PFSK-1 (cell line): Measurements from ENCODE around the gene IGFBP5.

Source experiments
- POLR2AphosphoS5 ChIP-seq: IDR thresholded peaks from 2 replicates; pipeline ENCODE4 v1.6.1; 2012; ENCODE audit warnings: low read depth, mild to moderate bottlenecking, control low read depth, low read length, moderate library complexity
- TAF1 ChIP-seq: IDR thresholded peaks from 2 replicates; pipeline ENCODE4 v1.6.1; 2012; ENCODE audit warnings: low read length, control low read depth, borderline replicate concordance; ENCODE audit not compliant: insufficient read depth

DNA sequence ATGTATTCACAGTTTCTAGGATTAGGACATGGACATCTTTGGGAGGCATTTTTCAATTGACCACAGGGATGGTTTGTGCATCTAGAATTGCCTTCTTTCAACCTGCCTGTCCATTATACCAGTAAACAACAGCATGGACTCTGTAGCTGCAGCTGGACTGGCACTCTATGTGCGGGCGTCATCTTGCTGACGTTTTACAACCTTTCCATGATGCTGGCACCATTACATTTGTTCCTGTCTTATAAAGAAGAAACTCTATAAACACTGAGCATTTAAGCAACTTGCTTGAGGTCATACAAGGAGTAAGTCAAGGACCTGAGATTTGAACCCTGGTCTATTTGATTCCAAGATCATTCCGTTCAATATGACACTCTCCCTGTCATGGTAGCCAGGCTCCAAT, 25.4 kb upstream of the IGFBP5 start:
- no peak for TF ChIP-seq TAF1
- no peak for TF ChIP-seq POLR2AphosphoS5
